Spleen (tissue), 7 donors: ENCODE measurements around the gene SLC7A14.

Source experiments
- CTCF ChIP-seq, 11 experiments: fragments of 200-600 bp in 7 of 11; fragments of 450-650 bp in 4 of 11; sonication (generic) in 4 of 11; IDR thresholded peaks in 8 of 11; conservative IDR thresholded peaks in 3 of 11; 1 replicate in 7 of 11; 2 replicates in 4 of 11; pipeline versions ENCODE4 v1.4.0 to v1.8.0; 2016 to 2021; ENCODE audit warnings: antibody characterized with exemption in 11 of 11, inconsistent platforms in 4 of 11, mild to moderate bottlenecking in 1 of 11
- POLR2A ChIP-seq, 3 donors: fragments of 450-650 bp; IDR thresholded peaks; one replicate each; pipeline ENCODE4 v1.5.1; 2017; ENCODE audit warnings: antibody characterized with exemption in 3 of 3, mild to moderate bottlenecking in 1 of 3
- donor health status: DM: no; HTN: no; CAD: no; lungs with moderate emphysema.
- donor health status: DM: no; HTN: no; CAD: no.
- donor health status: DM: no; HTN: no; CAD: no.

GRCh38 chr3:170484869-170485268 is 101.0 kb downstream of the SLC7A14 start:
- TF ChIP-seq CTCF (IDR thresholded peaks at IDR 0.05 in 8 of 11, conservative IDR thresholded peaks at IDR 0.05 in 3 of 11) (no peak), POLR2A (IDR thresholded peaks at IDR 0.05) (no peak)
